Measurements from ENCODE around the gene ZNF442. TPM values are rescaled to one million over a fixed set of nuclear protein-coding genes. Genes with fewer than 3 reads are reported as not detected.
A peak's percentile ranks its signal among the peaks of the same experiment; 100 is the strongest.
"Not testable (repeated sequence)": the region's sequence is repeated elsewhere in the genome, so short reads cannot be mapped to it uniquely, and the experiment has no call there.

ZNF442 gene
- total RNA-seq (1 to 10 TPM; 2.7 to 3.7 (median 3.2) TPM), polyA plus RNA-seq (0.84 TPM)
- long read RNA-seq, donor 1, partial matches to known transcripts: 0 of 1 reads
- long read RNA-seq, donor 1, other reads (novel, unspliced or antisense): 1 of 1 reads
- long read RNA-seq, donor 2: 0 reads
- long read RNA-seq, donor 3, partial matches to known transcripts: 0 of 7 reads
- long read RNA-seq, donor 3, other reads (novel, unspliced or antisense): 4 of 7 reads
- long read RNA-seq, donor 4, partial matches to known transcripts: 0 of 1 reads
- long read RNA-seq, donor 4, other reads (novel, unspliced or antisense): 0 of 1 reads

GRCh38 chr19:12365236-12366162 lies at the start of gene ZNF442:
Gene ZNF442, minus strand, starts transcription at chr19:12365683. Its CDS starts 2,052 bp downstream, at chr19:12363631.
- Histone ChIP-seq H3K27me3 (ENCODE audit: control insufficient read depth, insufficient read depth) (no peaks in the 10 kb centered on the region), H3K27ac (ENCODE audit: low read length) (peak within 1 kb of the TSS; percentile 88), H3K4me1 (ENCODE audit: control insufficient read depth, insufficient read depth, low read length) (no peaks in the 10 kb centered on the region), H3K9me3 (ENCODE audit: control insufficient read depth, low read length) (no peaks in the 10 kb centered on the region), H3K4me3 (ENCODE audit: low read length) (peak within 1 kb of the TSS; percentile 90)
- under 1% methylated on average over 51 of the region's 51 CpGs for WGBS
- intact Hi-C loops (cut with DNase I): no loop called here
- DNase-seq (peak; percentile 98 to 99 (median 98)), ATAC-seq (peak; percentile 99)

GRCh38 chr19:12411893-12412292 lies 46.4 kb upstream of the ZNF442 start:
- H3K27ac ChIP-seq (ENCODE audit: low read length): no peak overlapping the region
- no peaks in the 10 kb centered on the region for H3K27me3 ChIP-seq (ENCODE audit: control insufficient read depth, insufficient read depth)
- WGBS: 96% methylated on average over 2 of the region's 2 CpGs
- ATAC-seq (no peak), DNase-seq (no peak)
- no peak overlapping the region for H3K4me3 ChIP-seq (ENCODE audit: low read length)
- no peaks in the 10 kb centered on the region for H3K9me3 ChIP-seq (ENCODE audit: control insufficient read depth, low read length)
- H3K4me1 ChIP-seq (ENCODE audit: control insufficient read depth, insufficient read depth, low read length): no peaks in the 10 kb centered on the region
- intact Hi-C loops (cut with DNase I): no loop called here

- intact Hi-C loops (cut with DNase I): no loop called here
These were observed 35.4 kb upstream of the ZNF442 start, which contains the start of gene ZNF799 for GRCh38 chr19:12400633-12401502. Gene ZNF799, minus strand, starts transcription at chr19:12401271. Its CDS starts 201 bp downstream, at chr19:12401070.

GRCh38 chr19:12399901-12400632 lies 34.6 kb upstream of the ZNF442 start:
- H3K27ac ChIP-seq (ENCODE audit: low read length): peak overlapping the region; percentile 69
- H3K4me3 ChIP-seq (ENCODE audit: low read length): peak overlapping the region; percentile 73
- H3K27me3 ChIP-seq (ENCODE audit: control insufficient read depth, insufficient read depth); DNase-seq; H3K9me3 ChIP-seq (ENCODE audit: control insufficient read depth, low read length); intact Hi-C loops (cut with DNase I); H3K4me1 ChIP-seq (ENCODE audit: control insufficient read depth, insufficient read depth, low read length): not testable (repeated sequence)
- ATAC-seq: peak in 1 of 2 donors; percentile 27
- WGBS: 4% methylated on average over 23 of the region's 23 CpGs

More at GRCh38 chr19:12400633-12401502, 35.4 kb upstream of the ZNF442 start, which contains the start of gene ZNF799:
- Histone ChIP-seq H3K27ac (ENCODE audit: low read length) (peak within 1 kb of the TSS; percentile 78), H3K9me3 (ENCODE audit: control insufficient read depth, low read length) (no peaks in the 10 kb centered on the region), H3K27me3 (ENCODE audit: control insufficient read depth, insufficient read depth) (no peaks in the 10 kb centered on the region), H3K4me3 (ENCODE audit: low read length) (peak within 1 kb of the TSS; percentile 73), H3K4me1 (ENCODE audit: control insufficient read depth, insufficient read depth, low read length) (peaks cover 1% of the 10 kb centered on the region)
- ATAC-seq (peak; percentile 99 to 100), DNase-seq (peak; percentile 98 to 100 (median 99))
- under 1% methylated on average over 71 of the region's 71 CpGs for WGBS

GRCh38 chr19:12391148-12391547 lies 25.7 kb upstream of the ZNF442 start:
- H3K9me3 ChIP-seq (ENCODE audit: control insufficient read depth, low read length); H3K27ac ChIP-seq (ENCODE audit: low read length); H3K4me3 ChIP-seq (ENCODE audit: low read length); DNase-seq; ATAC-seq; H3K27me3 ChIP-seq (ENCODE audit: control insufficient read depth, insufficient read depth); H3K4me1 ChIP-seq (ENCODE audit: control insufficient read depth, insufficient read depth, low read length); intact Hi-C loops (cut with DNase I): not testable (repeated sequence)
- WGBS: 95% methylated on average over 6 of the region's 6 CpGs

GRCh38 chr19:12386365-12386764 lies 20.9 kb upstream of the ZNF442 start:
- DNase-seq; ATAC-seq; H3K27ac ChIP-seq (ENCODE audit: low read length); H3K4me1 ChIP-seq (ENCODE audit: control insufficient read depth, insufficient read depth, low read length); H3K9me3 ChIP-seq (ENCODE audit: control insufficient read depth, low read length); H3K27me3 ChIP-seq (ENCODE audit: control insufficient read depth, insufficient read depth); intact Hi-C loops (cut with DNase I); H3K4me3 ChIP-seq (ENCODE audit: low read length): not testable (repeated sequence)
- WGBS: 93% methylated on average over 2 of the region's 2 CpGs

- Histone ChIP-seq H3K27ac (ENCODE audit: low read length) (no peak overlapping the region), H3K27me3 (ENCODE audit: control insufficient read depth, insufficient read depth) (no peaks in the 10 kb centered on the region), H3K9me3 (ENCODE audit: control insufficient read depth, low read length) (peaks cover 3% of the 10 kb centered on the region), H3K4me3 (ENCODE audit: low read length) (no peak overlapping the region), H3K4me1 (ENCODE audit: control insufficient read depth, insufficient read depth, low read length) (no peaks in the 10 kb centered on the region)
- no peak for DNase-seq
- no peak for ATAC-seq
- intact Hi-C loops (cut with DNase I): no loop called here
- WGBS: 84% methylated on average over 2 of the region's 2 CpGs
These were observed 14.9 kb upstream of the ZNF442 start for GRCh38 chr19:12380444-12380737.

GRCh38 chr19:12379732-12380443 lies 14.4 kb upstream of the ZNF442 start:
- 94% methylated on average over 5 of the region's 5 CpGs for WGBS
- intact Hi-C loops (cut with DNase I): no loop called here
- ATAC-seq: no peak
- no peak overlapping the region for H3K27ac ChIP-seq (ENCODE audit: low read length)
- peaks cover 3% of the 10 kb centered on the region for H3K9me3 ChIP-seq (ENCODE audit: control insufficient read depth, low read length)
- DNase-seq: no peak
- no peak overlapping the region for H3K4me3 ChIP-seq (ENCODE audit: low read length)
- H3K4me1 ChIP-seq (ENCODE audit: control insufficient read depth, insufficient read depth, low read length): no peaks in the 10 kb centered on the region
- no peaks in the 10 kb centered on the region for H3K27me3 ChIP-seq (ENCODE audit: control insufficient read depth, insufficient read depth)

GRCh38 chr19:12374026-12374425 lies 8.5 kb upstream of the ZNF442 start:
- Histone ChIP-seq H3K4me3 (ENCODE audit: low read length) (no peak overlapping the region), H3K4me1 (ENCODE audit: control insufficient read depth, insufficient read depth, low read length) (no peaks in the 10 kb centered on the region), H3K27me3 (ENCODE audit: control insufficient read depth, insufficient read depth) (no peaks in the 10 kb centered on the region), H3K9me3 (ENCODE audit: control insufficient read depth, low read length) (peaks cover 3% of the 10 kb centered on the region), H3K27ac (ENCODE audit: low read length) (no peak overlapping the region)
- 91% methylated on average over 1 of the region's 1 CpG for WGBS
- no peak for ATAC-seq
- intact Hi-C loops (cut with DNase I): no loop called here
- no peak for DNase-seq
